RWPE2 (cell line): ENCODE measurements around the gene DCAF15.

ENCODE experiments used
- ATAC-seq: fragments of 200-7000 bp; cut with Tn5 transposase; 3 replicates; pipeline ENCODE4 v1.9.1; 2021; ENCODE audit warnings: low read depth
- DNase-seq: peaks from one replicate; pipeline ENCODE4 v3.0.0-alpha.2; 2020; ENCODE audit warnings: low spot score
- H3K27ac ChIP-seq: fragments of 450-650 bp; 2 replicates; pipeline ENCODE4 v1.5.1; 2017; ENCODE audit warnings: mild to moderate bottlenecking; ENCODE audit not compliant: poor library complexity, severe bottlenecking
- H3K27me3 ChIP-seq: fragments of 250-450 bp; sonication (Bioruptor Pico); 2 replicates; pipeline ENCODE4 v1.5.1; 2021; ENCODE audit warnings: mild to moderate bottlenecking, moderate library complexity; ENCODE audit not compliant: insufficient read depth, poor library complexity, severe bottlenecking
- H3K36me3 ChIP-seq: fragments of 250-450 bp; sonication (Bioruptor Pico); 2 replicates; pipeline ENCODE4 v1.5.1; 2020; ENCODE audit warnings: low read depth, mild to moderate bottlenecking, moderate library complexity
- H3K4me1 ChIP-seq: fragments of 250-450 bp; sonication (Bioruptor Pico); 2 replicates; pipeline ENCODE4 v1.5.1; 2021; ENCODE audit warnings: mild to moderate bottlenecking, moderate library complexity; ENCODE audit not compliant: insufficient read depth, poor library complexity, severe bottlenecking
- H3K4me3 ChIP-seq: fragments of 250-450 bp; sonication (Bioruptor Pico); 2 replicates; pipeline ENCODE4 v1.5.1; 2021; ENCODE audit warnings: mild to moderate bottlenecking, moderate library complexity; ENCODE audit not compliant: severe bottlenecking
- H3K9me3 ChIP-seq: fragments of 250-450 bp; sonication (Bioruptor Pico); 2 replicates; pipeline ENCODE4 v1.5.1; 2021; ENCODE audit warnings: mild to moderate bottlenecking, moderate library complexity; ENCODE audit not compliant: severe bottlenecking
- TF ChIP-seq, protein P1 (sequence below): fragments of 450-650 bp; IDR thresholded peaks from one replicate; pipeline ENCODE4 v1.5.1; 2017; ENCODE audit warnings: mild to moderate bottlenecking, moderate library complexity; ENCODE audit not compliant: poor library complexity, severe bottlenecking

DCAF15 gene

DNA sequence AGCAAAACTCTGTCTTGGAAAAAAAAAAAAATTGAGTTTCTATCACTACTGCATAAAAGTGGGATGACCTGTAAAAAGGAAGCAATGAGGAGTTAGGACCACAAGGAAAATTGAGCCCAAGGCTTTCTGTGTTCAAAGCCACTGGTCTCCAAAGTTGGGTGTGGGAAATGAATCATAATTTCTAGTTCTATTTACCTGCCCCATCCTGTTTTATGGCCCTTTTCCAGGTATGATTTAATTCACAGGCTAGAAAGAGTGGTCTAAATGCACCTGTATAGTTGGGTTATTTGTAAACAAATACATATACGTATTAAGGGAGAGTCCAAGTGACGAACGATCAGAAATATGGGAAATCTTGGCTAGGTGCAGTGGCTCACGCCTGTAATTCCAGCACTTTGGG lies 5.9 kb upstream of the DCAF15 start:
- no peaks in the 10 kb centered on the region for H3K27me3 ChIP-seq
- TF ChIP-seq, protein P1, sequence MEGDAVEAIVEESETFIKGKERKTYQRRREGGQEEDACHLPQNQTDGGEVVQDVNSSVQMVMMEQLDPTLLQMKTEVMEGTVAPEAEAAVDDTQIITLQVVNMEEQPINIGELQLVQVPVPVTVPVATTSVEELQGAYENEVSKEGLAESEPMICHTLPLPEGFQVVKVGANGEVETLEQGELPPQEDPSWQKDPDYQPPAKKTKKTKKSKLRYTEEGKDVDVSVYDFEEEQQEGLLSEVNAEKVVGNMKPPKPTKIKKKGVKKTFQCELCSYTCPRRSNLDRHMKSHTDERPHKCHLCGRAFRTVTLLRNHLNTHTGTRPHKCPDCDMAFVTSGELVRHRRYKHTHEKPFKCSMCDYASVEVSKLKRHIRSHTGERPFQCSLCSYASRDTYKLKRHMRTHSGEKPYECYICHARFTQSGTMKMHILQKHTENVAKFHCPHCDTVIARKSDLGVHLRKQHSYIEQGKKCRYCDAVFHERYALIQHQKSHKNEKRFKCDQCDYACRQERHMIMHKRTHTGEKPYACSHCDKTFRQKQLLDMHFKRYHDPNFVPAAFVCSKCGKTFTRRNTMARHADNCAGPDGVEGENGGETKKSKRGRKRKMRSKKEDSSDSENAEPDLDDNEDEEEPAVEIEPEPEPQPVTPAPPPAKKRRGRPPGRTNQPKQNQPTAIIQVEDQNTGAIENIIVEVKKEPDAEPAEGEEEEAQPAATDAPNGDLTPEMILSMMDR: no peak
- DNase-seq: no peak
- H3K9me3 ChIP-seq: no peaks in the 10 kb centered on the region
- H3K36me3 ChIP-seq: no peaks in the 10 kb centered on the region
- H3K4me3 ChIP-seq: no peak overlapping the region
- ATAC-seq: peak; percentile 79
- peak overlapping the region; percentile 19 for H3K27ac ChIP-seq
- peaks cover 9% of the 10 kb centered on the region for H3K4me1 ChIP-seq

DNA sequence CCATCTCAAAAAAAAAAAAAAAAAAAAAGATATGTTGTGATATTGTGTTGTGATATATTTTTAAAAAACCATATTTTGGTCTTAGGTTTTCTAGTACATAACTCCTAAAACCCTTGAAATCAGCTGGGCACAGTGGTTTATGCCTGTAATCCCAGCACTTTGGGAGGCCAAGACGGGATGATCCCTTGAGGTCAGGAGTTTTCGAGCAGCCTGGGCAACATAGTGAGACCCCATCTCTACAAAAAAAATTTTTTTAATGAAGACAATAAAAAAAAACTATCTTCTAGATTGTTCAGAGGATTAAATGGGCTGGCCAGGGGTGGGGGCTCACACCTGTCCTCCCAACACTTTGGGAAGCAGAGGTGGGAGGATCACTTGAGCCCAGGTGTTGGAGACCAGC lies 1.3 kb upstream of the DCAF15 start:
- ATAC-seq (no peak), DNase-seq (no peak)
- H3K36me3 ChIP-seq: peaks cover 20% of the 10 kb centered on the region
- H3K27me3 ChIP-seq: no peaks in the 10 kb centered on the region
- no peak overlapping the region for H3K4me3 ChIP-seq
- TF ChIP-seq, protein P1: no peak
- no peaks in the 10 kb centered on the region for H3K9me3 ChIP-seq
- H3K4me1 ChIP-seq: peaks cover 11% of the 10 kb centered on the region
- H3K27ac ChIP-seq: no peak overlapping the region

DNA sequence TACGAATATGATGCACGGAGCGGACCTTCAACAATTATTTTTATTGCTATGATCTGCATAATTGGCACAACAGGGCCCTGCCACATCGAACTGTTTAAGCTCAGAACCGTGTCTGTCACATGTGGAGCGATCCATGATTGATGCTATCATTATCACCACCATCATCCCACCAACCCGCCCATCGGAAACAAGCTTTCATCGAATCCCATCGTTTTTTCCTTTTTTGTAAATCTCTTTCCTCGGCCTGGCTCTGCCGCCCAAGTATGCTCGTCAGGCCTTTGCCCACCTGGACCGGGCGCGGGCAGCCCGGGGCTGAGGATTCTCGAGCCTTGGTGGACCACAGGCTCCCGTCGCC lies 533 bp upstream of the DCAF15 start:
- ATAC-seq (no peak), DNase-seq (no peak)
- TF ChIP-seq, protein P1: no peak
- H3K27me3 ChIP-seq: no peaks in the 10 kb centered on the region
- H3K36me3 ChIP-seq: peaks cover 27% of the 10 kb centered on the region
- H3K4me3 ChIP-seq: peak overlapping the region; percentile 29
- no peak overlapping the region for H3K27ac ChIP-seq
- H3K4me1 ChIP-seq: peaks cover 4% of the 10 kb centered on the region
- H3K9me3 ChIP-seq: no peaks in the 10 kb centered on the region

DNA sequence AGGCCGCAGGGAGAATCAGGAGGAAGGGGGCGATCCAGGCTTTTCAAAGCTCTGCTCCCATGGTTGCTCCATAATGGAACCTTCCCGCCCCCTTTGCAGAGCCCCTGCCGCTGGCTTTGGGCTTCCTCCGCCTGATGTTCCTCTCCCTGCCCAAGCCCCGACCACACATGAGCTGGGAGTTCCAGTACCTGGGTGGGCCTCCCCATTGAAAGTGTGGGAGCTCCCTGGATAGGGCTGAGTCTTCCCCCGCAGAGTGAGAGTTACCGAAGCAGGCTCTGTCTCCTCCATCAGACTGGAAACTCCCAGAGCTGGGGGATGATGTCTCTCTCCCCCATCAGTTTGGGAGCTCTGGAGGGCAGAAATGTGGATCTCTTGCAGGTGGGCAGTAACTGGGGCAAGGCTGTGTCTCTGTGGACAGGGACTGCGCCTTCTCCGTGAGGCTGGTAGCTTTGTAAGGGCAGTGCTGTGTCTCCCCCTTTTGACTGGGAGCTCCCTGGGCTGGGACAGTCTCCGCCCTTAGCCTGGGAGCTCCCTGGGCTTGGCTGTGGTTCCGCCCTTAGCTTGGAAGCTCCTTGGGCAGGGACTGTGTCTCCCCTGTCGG lies 722 bp downstream of the DCAF15 start:
- ATAC-seq: peak; percentile 32
- Histone ChIP-seq H3K4me3 (peak overlapping the region; percentile 45), H3K9me3 (no peaks in the 10 kb centered on the region), H3K36me3 (peaks cover 39% of the 10 kb centered on the region), H3K27me3 (no peaks in the 10 kb centered on the region), H3K27ac (peak overlapping the region; percentile 52), H3K4me1 (peaks cover 4% of the 10 kb centered on the region)
- TF ChIP-seq, protein P1: peak; percentile 33
- no peak for DNase-seq

DNA sequence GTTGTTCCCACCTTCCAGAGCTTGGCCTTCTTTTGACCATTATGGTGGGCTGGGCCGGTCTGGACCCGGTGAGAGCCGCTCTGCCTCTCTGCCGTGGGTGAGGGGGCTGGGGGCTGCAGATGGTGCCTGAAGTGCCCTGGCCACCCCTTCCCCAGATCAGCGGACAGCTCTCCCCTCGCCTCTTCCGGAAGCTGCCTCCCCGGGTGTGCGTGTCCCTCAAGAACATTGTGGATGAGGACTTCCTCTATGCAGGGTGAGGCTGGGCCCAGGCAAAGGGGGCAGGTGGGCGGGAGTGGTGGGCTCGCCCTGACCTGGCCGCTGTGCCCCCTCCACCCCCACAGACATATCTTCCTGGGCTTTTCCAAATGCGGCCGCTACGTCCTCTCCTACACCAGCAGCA lies 1.9 kb downstream of the DCAF15 start:
- Histone ChIP-seq H3K27me3 (no peaks in the 10 kb centered on the region), H3K4me1 (peaks cover 4% of the 10 kb centered on the region), H3K9me3 (no peaks in the 10 kb centered on the region), H3K4me3 (no peak overlapping the region), H3K36me3 (peaks cover 46% of the 10 kb centered on the region), H3K27ac (no peak overlapping the region)
- TF ChIP-seq, protein P1: no peak
- ATAC-seq: no peak
- DNase-seq: no peak
